Psoas muscle (tissue), 8 donors: ENCODE data around the gene VGLL1. TPM values are rescaled to one million over a fixed set of nuclear protein-coding genes. Genes with fewer than 3 reads are reported as not detected.
A peak's percentile ranks its signal among the peaks of the same experiment; 100 is the strongest.

ENCODE experiments used
- ATAC-seq, 4 donors: fragments of 200-7000 bp; cut with Tn5 transposase; one replicate each; pipeline ENCODE4 v1.9.1; 2020; ENCODE audit warnings: moderate library complexity in 3 of 4, mild to moderate bottlenecking in 2 of 4
- DNase-seq, 2 donors: peaks; one replicate each; pipeline ENCODE4 v3.0.0-alpha.2; 2020
- H3K27ac ChIP-seq: fragments of 200-600 bp; one replicate; pipeline ENCODE4 v1.8.0; 2022
- H3K27me3 ChIP-seq, 3 donors: fragments of 200-600 bp in 1 of 3; one replicate each; pipeline versions ENCODE4 v1.6.1 to v1.8.0; 2013 to 2022; ENCODE audit warnings: low read length in 2 of 3, mild to moderate bottlenecking in 2 of 3, moderate library complexity in 1 of 3; ENCODE audit not compliant: insufficient read depth in 3 of 3
- H3K36me3 ChIP-seq, 2 donors: fragments of 200-600 bp in 1 of 2; one replicate each; pipeline versions ENCODE4 v1.6.1 to v1.8.0; 2013 to 2022; ENCODE audit warnings: low read depth in 1 of 2, mild to moderate bottlenecking in 1 of 2, moderate library complexity in 1 of 2; ENCODE audit not compliant: insufficient read depth in 1 of 2
- H3K4me1 ChIP-seq: fragments of 200-600 bp; one replicate; pipeline ENCODE4 v1.8.0; 2022
- H3K4me3 ChIP-seq: fragments of 200-600 bp; one replicate; pipeline ENCODE4 v1.8.0; 2022; ENCODE audit warnings: mild to moderate bottlenecking
- H3K9me3 ChIP-seq: fragments of 200-600 bp; one replicate; pipeline ENCODE4 v1.8.0; 2022
- CTCF ChIP-seq: fragments of 200-600 bp; IDR thresholded peaks from one replicate; pipeline ENCODE4 v1.8.0; 2022; ENCODE audit warnings: antibody characterized with exemption
- WGBS, 3 donors: extraction: QIAGEN DNeasy Blood & Tissue Kit; methylation state at CpG; one replicate each; pipeline versions ENCODE4 v1.1.6 to v1.1.7; 2013; 5-methylcytosine and 5-hydroxymethylcytosine counted together
- intact Hi-C, 2 donors: fragments of 100-400 bp; cut with DNase I; formaldehyde crosslinking; loops; one replicate each; pipeline versions ENCODE4 v1.11.0 to v1.14.2; 2022
- polyA plus RNA-seq, 3 donors: library from polyadenylated mRNA; stranded (reverse); fragments of 200-250 nt; gene quantifications; one replicate each; pipeline ENCODE4 v1.2.3, GENCODE V29; 2013
- total RNA-seq, 4 donors: library from RNA; stranded (reverse); fragmentation: NEBNext Ultra II Directional in 2 of 4; extraction: Animal tissue kit (Norgen Biotek cat#: 25700) in 2 of 4; gene quantifications; one replicate each; pipeline versions ENCODE4 v1.2.1 to v1.2.4, GENCODE V29; 2021 to 2023
- donor health status: healthy with polysubstance abuse.
- donor health status: DM: no; HTN: no; CAD: no; lungs with moderate emphysema.
- donor health status: Bipolar disorder and iron deficiency.
- donor health status: healthy.
- donor health status: DM: yes; HTN: yes; CAD: no.
- donor health status: DM: no; HTN: no; CAD: no.
- donor health status: DM: no; HTN: no; CAD: no.
- donor health status: DM: yes; HTN: yes; CAD: no.

Gene VGLL1
- total and polyA plus RNA-seq, 7 donors = not detected

GRCh38 chrX:136572030-136572429 lies 40.0 kb downstream of the VGLL1 start:
- ATAC-seq (no peak), DNase-seq (no peak)
- no peaks in the 10 kb centered on the region for H3K36me3 ChIP-seq
- TF ChIP-seq CTCF = no peak
- intact Hi-C loops = loop anchor here in 1 of 2 donors (10.0 kb wide), 1 partner anchor 297 kb away; no protein-coding TSS in a partner anchor
- H3K27ac ChIP-seq = no peak overlapping the region
- H3K4me1 ChIP-seq = no peaks in the 10 kb centered on the region
- 78 to 93% (median 87%) methylated on average over 2 of the region's 2 CpGs for WGBS, 3 donors
- H3K4me3 ChIP-seq = no peak overlapping the region
- no peaks in the 10 kb centered on the region for H3K9me3 ChIP-seq
- no peaks in the 10 kb centered on the region for H3K27me3 ChIP-seq

GRCh38 chrX:136574548-136574947 lies 42.5 kb downstream of the VGLL1 start:
- intact Hi-C loops = loop anchor here in 1 of 2 donors (10.0 kb wide), 1 partner anchor 300 kb away; no protein-coding TSS in a partner anchor
- no peak for TF ChIP-seq CTCF
- Histone ChIP-seq H3K9me3 (no peaks in the 10 kb centered on the region), H3K27me3 (peaks cover 0 to 5% (median 0%) of the 10 kb centered on the region in 3 donors), H3K4me3 (no peak overlapping the region), H3K27ac (no peak overlapping the region), H3K4me1 (no peaks in the 10 kb centered on the region), H3K36me3 (no peaks in the 10 kb centered on the region)
- 3 to 12% (median 9%) methylated on average over 3 of the region's 3 CpGs for WGBS, 3 donors
- ATAC-seq (no peak), DNase-seq (no peak)

GRCh38 chrX:136577552-136577951 lies 45.5 kb downstream of the VGLL1 start:
- no peaks in the 10 kb centered on the region for H3K4me1 ChIP-seq
- ATAC-seq (peak; percentile 69 to 88 (median 86)), DNase-seq (peak; percentile 42 to 74)
- H3K27me3 ChIP-seq = peaks cover 0 to 9% (median 0%) of the 10 kb centered on the region in 3 donors
- intact Hi-C loops = loop anchor here in 1 of 2 donors (2.0 to 10.0 kb wide), 3 partner anchors 51 to 410 kb away; no protein-coding TSS in a partner anchor
- H3K36me3 ChIP-seq = no peaks in the 10 kb centered on the region
- 3 to 5% (median 4%) methylated on average over 6 of the region's 6 CpGs for WGBS, 3 donors
- H3K9me3 ChIP-seq = no peaks in the 10 kb centered on the region
- TF ChIP-seq CTCF = peak; percentile 65
- no peak overlapping the region for H3K27ac ChIP-seq
- no peak overlapping the region for H3K4me3 ChIP-seq

- H3K4me1 ChIP-seq = no peaks in the 10 kb centered on the region
- H3K9me3 ChIP-seq = no peaks in the 10 kb centered on the region
- no peak for TF ChIP-seq CTCF
- ATAC-seq (no peak), DNase-seq (no peak)
- H3K4me3 ChIP-seq = no peak overlapping the region
- no peak overlapping the region for H3K27ac ChIP-seq
- no peaks in the 10 kb centered on the region for H3K36me3 ChIP-seq
- peaks cover 0 to 9% (median 0%) of the 10 kb centered on the region in 3 donors for H3K27me3 ChIP-seq
- intact Hi-C loops = no loop called here
Measured at GRCh38 chrX:136580316-136580715, 48.3 kb downstream of the VGLL1 start.

GRCh38 chrX:136582624-136583023 lies 50.6 kb downstream of the VGLL1 start:
- intact Hi-C loops = no loop called here
- Histone ChIP-seq H3K9me3 (no peaks in the 10 kb centered on the region), H3K4me1 (no peaks in the 10 kb centered on the region), H3K36me3 (no peaks in the 10 kb centered on the region), H3K27ac (no peak overlapping the region), H3K4me3 (no peak overlapping the region), H3K27me3 (peaks cover 0 to 12% (median 0%) of the 10 kb centered on the region in 3 donors)
- TF ChIP-seq CTCF = no peak
- DNase-seq (no peak), ATAC-seq (no peak)
- 54 to 90% (median 80%) methylated on average over 3 of the region's 3 CpGs for WGBS, 3 donors
